Nephron progenitor cell (in vitro differentiated cells): ENCODE results near the gene CSRP1.

Experiments used
- DNase-seq: peaks from one replicate; pipeline ENCODE4 v3.0.0; 2021
- H3K27ac Mint-ChIP-seq: 2 replicates; pipeline ENCODE4 v1.8.0; 2021; ENCODE audit warnings: mild to moderate bottlenecking, moderate library complexity, mixed read lengths
- H3K27me3 Mint-ChIP-seq: 2 replicates; pipeline ENCODE4 v1.8.0; 2021; ENCODE audit warnings: mild to moderate bottlenecking, low read depth, mixed read lengths; ENCODE audit not compliant: poor library complexity
- H3K36me3 Mint-ChIP-seq: 2 replicates; pipeline ENCODE4 v1.8.0; 2021; ENCODE audit warnings: low read depth, mixed read lengths
- H3K4me1 Mint-ChIP-seq: 2 replicates; pipeline ENCODE4 v1.8.0; 2021; ENCODE audit warnings: mixed read lengths
- H3K4me3 Mint-ChIP-seq: 2 replicates; pipeline ENCODE4 v1.8.0; 2021; ENCODE audit warnings: mild to moderate bottlenecking, moderate library complexity, mixed read lengths
- H3K9me3 Mint-ChIP-seq: 2 replicates; pipeline ENCODE4 v1.8.0; 2021; ENCODE audit warnings: mild to moderate bottlenecking, moderate library complexity, mixed read lengths
- TF ChIP-seq, protein P1 (sequence below): fragments of 200-600 bp; sonication (generic); IDR thresholded peaks from 2 replicates; pipeline ENCODE4 v1.5.0; 2021; ENCODE audit warnings: antibody characterized with exemption

Gene CSRP1

DNA sequence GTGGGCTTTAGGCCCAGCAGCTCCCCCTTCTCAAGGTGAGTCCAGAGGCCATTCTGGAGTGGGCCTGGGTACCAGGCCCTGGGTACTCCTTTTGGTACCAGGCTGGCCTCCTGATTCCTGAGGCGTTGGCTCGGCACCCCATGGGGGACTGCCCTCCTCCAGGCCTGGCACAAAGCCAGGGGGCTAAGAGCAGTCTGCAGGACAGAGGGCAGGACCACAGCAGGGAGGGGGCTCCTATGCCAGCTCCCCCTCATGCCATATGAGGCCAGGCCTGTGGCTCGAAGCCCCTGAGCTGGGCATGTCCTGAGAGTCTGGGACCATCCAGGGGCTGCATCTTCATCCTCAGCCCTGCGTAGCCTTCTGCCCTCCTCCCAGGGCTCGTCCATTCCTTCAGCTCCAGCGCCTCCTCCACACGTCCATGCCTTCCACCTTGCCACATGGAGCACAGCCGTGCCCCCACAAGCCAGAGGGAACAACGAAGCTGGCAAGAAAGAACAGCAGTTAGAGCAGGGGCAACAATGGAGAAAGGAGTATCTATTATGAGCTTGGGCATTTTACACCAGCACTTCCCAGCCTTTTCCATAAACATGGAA lies 41.1 kb downstream of the CSRP1 start:
- no peak overlapping the region for H3K27ac Mint-ChIP-seq
- peaks cover 53% of the 10 kb centered on the region for H3K4me1 Mint-ChIP-seq
- TF ChIP-seq, protein P1, sequence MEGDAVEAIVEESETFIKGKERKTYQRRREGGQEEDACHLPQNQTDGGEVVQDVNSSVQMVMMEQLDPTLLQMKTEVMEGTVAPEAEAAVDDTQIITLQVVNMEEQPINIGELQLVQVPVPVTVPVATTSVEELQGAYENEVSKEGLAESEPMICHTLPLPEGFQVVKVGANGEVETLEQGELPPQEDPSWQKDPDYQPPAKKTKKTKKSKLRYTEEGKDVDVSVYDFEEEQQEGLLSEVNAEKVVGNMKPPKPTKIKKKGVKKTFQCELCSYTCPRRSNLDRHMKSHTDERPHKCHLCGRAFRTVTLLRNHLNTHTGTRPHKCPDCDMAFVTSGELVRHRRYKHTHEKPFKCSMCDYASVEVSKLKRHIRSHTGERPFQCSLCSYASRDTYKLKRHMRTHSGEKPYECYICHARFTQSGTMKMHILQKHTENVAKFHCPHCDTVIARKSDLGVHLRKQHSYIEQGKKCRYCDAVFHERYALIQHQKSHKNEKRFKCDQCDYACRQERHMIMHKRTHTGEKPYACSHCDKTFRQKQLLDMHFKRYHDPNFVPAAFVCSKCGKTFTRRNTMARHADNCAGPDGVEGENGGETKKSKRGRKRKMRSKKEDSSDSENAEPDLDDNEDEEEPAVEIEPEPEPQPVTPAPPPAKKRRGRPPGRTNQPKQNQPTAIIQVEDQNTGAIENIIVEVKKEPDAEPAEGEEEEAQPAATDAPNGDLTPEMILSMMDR, result no peak
- H3K27me3 Mint-ChIP-seq, result peaks cover 44% of the 10 kb centered on the region
- H3K36me3 Mint-ChIP-seq, result peaks cover 20% of the 10 kb centered on the region
- no peak for DNase-seq
- no peaks in the 10 kb centered on the region for H3K9me3 Mint-ChIP-seq
- no peak overlapping the region for H3K4me3 Mint-ChIP-seq

DNA sequence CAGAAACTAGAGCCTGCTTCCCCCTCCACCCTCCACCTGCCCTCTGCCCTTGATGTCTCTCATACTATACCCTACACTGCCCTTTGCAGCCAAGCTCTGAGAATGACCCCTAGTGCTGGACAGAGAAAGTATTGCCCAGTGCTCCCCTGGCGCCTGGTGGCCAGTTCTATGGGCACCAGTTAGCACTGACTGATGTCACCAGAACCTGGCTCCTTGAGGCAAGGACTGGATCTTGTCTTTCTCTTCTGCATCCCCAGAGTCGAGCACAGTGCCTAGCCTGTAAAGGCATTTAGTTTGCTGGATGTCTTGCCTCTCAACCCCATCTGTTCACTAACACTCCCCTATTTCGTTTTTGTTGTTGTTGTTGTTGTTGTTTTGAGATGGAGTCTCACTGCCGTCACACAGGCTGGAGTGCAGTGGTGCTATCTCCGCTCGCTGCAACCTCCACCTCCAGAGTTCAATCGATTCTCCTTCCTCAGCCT lies 43.8 kb downstream of the CSRP1 start:
- Mint-ChIP-seq H3K27ac (no peak overlapping the region), H3K4me1 (peaks cover 54% of the 10 kb centered on the region), H3K9me3 (no peaks in the 10 kb centered on the region), H3K4me3 (no peak overlapping the region), H3K36me3 (peaks cover 20% of the 10 kb centered on the region), H3K27me3 (peaks cover 34% of the 10 kb centered on the region)
- TF ChIP-seq, protein P1, result no peak
- no peak for DNase-seq

DNA sequence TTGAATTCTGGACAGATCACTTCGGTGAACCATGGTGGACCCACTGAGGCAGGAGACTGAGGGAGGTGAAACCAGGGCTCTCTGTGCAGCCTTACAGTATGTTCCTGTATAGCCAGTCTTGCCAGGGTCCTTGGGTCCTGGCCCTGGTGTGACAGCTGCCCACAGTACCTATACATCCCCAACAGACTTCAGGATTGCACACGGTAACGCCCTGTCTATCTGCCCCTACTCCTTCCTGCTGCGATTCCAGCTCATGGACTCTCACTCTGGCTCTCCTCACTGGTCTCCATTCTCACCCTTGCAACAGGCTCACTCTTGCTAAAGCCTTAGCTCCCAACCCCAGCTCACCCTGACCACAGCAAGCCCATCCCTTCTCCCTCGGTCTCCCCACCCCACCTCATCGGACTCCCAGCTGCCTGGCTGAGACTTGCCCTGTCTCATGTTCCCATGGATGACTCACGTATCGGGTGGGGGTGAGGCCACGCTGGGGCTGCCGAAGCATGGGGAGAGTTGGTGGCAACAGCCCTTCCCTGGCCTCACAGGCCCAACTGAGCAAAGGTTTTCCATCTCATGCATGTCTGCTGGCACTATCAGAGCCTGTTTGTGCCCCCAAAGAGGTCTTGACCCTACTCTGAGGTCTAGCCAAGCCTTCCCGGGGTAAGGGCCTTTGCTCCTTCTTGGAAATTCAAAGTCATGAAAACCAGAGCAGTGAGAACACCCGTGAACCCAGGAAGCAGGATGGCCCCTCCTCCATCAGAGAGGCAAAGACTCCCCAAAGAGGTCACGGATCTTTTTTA lies 45.1 kb downstream of the CSRP1 start:
- Mint-ChIP-seq H3K27me3 (peaks cover 28% of the 10 kb centered on the region), H3K4me3 (no peak overlapping the region), H3K4me1 (peaks cover 58% of the 10 kb centered on the region), H3K27ac (peak overlapping the region; percentile 9), H3K9me3 (no peaks in the 10 kb centered on the region), H3K36me3 (peaks cover 15% of the 10 kb centered on the region)
- DNase-seq, result no peak
- TF ChIP-seq, protein P1, result no peak

DNA sequence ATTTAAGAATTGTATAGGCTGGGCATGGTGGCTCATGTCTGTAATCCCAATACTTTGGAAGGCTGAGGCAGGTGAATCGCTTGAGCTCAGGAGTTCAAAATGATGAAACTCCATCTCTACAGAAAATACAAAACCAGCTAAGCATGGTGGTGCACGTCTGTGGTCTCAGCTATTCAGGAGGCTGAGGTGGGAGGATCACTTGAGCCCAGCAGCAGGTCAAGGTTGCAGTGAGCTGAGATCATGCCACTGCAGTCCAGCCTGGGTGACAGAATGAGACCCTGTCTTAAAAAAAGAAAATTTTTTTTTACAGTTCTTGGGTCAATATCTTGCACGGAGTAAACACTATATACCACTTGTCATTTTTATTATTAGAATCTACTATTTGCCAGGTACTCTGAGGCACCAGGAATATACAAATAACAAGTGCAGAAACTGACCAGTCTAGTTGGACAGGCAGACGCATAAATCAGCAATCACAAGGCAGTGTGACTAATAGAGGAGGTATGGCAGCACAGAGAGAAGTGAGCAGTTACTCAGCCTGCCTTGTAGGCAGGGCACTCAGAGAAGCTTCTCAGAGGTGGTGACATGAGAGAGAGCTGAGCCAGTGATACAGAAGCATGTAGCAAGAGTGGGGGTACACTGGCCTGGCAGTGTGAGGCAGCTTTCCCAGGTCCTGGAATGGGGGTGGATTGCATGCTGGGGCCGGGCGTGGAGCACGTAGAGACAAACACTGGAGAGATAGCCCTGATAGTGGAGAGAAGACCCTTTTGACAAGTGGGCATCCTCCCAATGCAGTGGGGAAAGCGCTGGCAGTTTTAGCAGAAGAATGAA lies 45.9 kb downstream of the CSRP1 start:
- peaks cover 15% of the 10 kb centered on the region for H3K36me3 Mint-ChIP-seq
- peaks cover 65% of the 10 kb centered on the region for H3K4me1 Mint-ChIP-seq
- H3K27ac Mint-ChIP-seq, result peak overlapping the region; percentile 52
- TF ChIP-seq, protein P1, result no peak
- no peaks in the 10 kb centered on the region for H3K9me3 Mint-ChIP-seq
- H3K27me3 Mint-ChIP-seq, result peaks cover 27% of the 10 kb centered on the region
- peak overlapping the region; percentile 3 for H3K4me3 Mint-ChIP-seq
- no peak for DNase-seq

DNA sequence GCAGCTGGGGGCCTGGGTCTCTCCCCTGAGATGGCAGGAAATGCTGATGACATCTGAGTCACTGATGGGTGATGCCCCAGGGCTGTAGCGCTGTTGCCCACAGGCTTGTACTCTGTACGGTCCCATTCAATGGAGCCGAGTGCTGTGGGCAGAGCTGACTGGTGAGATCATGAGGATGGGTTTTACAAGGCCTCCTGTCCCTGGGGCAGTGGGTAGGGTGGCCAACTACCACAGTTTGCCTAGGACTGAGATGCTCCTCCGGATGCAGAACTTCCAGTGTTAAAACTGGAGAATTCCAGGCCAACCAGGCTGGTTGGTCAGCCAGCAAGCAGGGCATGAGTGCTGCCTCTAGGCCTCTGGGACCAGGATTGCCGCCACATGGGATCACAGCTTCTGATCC lies 47.1 kb downstream of the CSRP1 start:
- Mint-ChIP-seq H3K4me1 (peaks cover 76% of the 10 kb centered on the region), H3K27me3 (peaks cover 26% of the 10 kb centered on the region), H3K27ac (no peak overlapping the region), H3K36me3 (peaks cover 8% of the 10 kb centered on the region), H3K9me3 (no peaks in the 10 kb centered on the region), H3K4me3 (no peak overlapping the region)
- TF ChIP-seq, protein P1, result no peak
- DNase-seq, result no peak
